Brain microvascular endothelial cell (primary cell): Measurements from ENCODE around the gene ADGRD2.

Experiments used
- DNase-seq: peaks from one replicate; pipeline ENCODE4 v3.0.0-alpha.2; 2020
- H3K27ac ChIP-seq: fragments of 250-450 bp; sonication (Bioruptor Pico); 2 replicates; pipeline ENCODE4 v1.5.1; 2020; ENCODE audit warnings: mild to moderate bottlenecking, moderate library complexity
- H3K27me3 ChIP-seq: fragments of 250-450 bp; sonication (Bioruptor Pico); replicated peaks from 2 replicates; pipeline ENCODE4 v1.5.1; 2020; ENCODE audit warnings: mild to moderate bottlenecking
- H3K36me3 ChIP-seq: fragments of 250-450 bp; sonication (Bioruptor Pico); replicated peaks from 2 replicates; pipeline ENCODE4 v1.5.1; 2020; ENCODE audit warnings: mild to moderate bottlenecking
- H3K4me3 ChIP-seq: 2 replicates; pipeline ENCODE4 v1.5.1; 2011; ENCODE audit warnings: low read depth, mild to moderate bottlenecking, control low read depth, low read length, moderate library complexity
- CTCF ChIP-seq: IDR thresholded peaks from 2 replicates; pipeline ENCODE4 v1.5.1; 2011; ENCODE audit warnings: low read depth, mild to moderate bottlenecking, moderate library complexity, low read length, control low read depth, inconsistent platforms; ENCODE audit errors: missing control alignments
- in situ Hi-C: cut with HindIII; loops from 2 replicates; pipeline ENCODE4 v1.10.0; 2017; ENCODE audit warnings: low sequenced_read_pairs, low pct_ligation_motif_present

The ADGRD2 gene

GRCh38 chr9:124501771-124502320, 51.6 kb downstream of the ADGRD2 start:
- in situ Hi-C loops: no loop called here
- H3K4me3 ChIP-seq: no peak overlapping the region
- H3K27me3 ChIP-seq: peaks cover 72% of the 10 kb centered on the region
- no peaks in the 10 kb centered on the region for H3K36me3 ChIP-seq
- no peak for TF ChIP-seq CTCF
- no peak for DNase-seq
- H3K27ac ChIP-seq: no peak overlapping the region

GRCh38 chr9:124502711-124503702, 52.8 kb downstream of the ADGRD2 start:
- no peak overlapping the region for H3K4me3 ChIP-seq
- no peak for DNase-seq
- peaks cover 70% of the 10 kb centered on the region for H3K27me3 ChIP-seq
- no peaks in the 10 kb centered on the region for H3K36me3 ChIP-seq
- in situ Hi-C loops: no loop called here
- no peak overlapping the region for H3K27ac ChIP-seq
- no peak for TF ChIP-seq CTCF

GRCh38 chr9:124503713-124504529, 53.7 kb downstream of the ADGRD2 start:
- no peak overlapping the region for H3K4me3 ChIP-seq
- in situ Hi-C loops: no loop called here
- no peak for DNase-seq
- peaks cover 65% of the 10 kb centered on the region for H3K27me3 ChIP-seq
- H3K27ac ChIP-seq: no peak overlapping the region
- no peaks in the 10 kb centered on the region for H3K36me3 ChIP-seq
- no peak for TF ChIP-seq CTCF

GRCh38 chr9:124504530-124505005, 54.3 kb downstream of the ADGRD2 start:
- H3K4me3 ChIP-seq: no peak overlapping the region
- in situ Hi-C loops: no loop called here
- DNase-seq: no peak
- peaks cover 60% of the 10 kb centered on the region for H3K27me3 ChIP-seq
- H3K36me3 ChIP-seq: no peaks in the 10 kb centered on the region
- no peak overlapping the region for H3K27ac ChIP-seq
- TF ChIP-seq CTCF: no peak

GRCh38 chr9:124505006-124505900, 55.0 kb downstream of the ADGRD2 start:
- H3K27me3 ChIP-seq: peaks cover 58% of the 10 kb centered on the region
- DNase-seq: no peak
- TF ChIP-seq CTCF: no peak
- no peaks in the 10 kb centered on the region for H3K36me3 ChIP-seq
- H3K27ac ChIP-seq: no peak overlapping the region
- in situ Hi-C loops: no loop called here
- no peak overlapping the region for H3K4me3 ChIP-seq
